ENCODE results near the gene CCDC150.
A peak's percentile ranks its signal among the peaks of the same experiment; 100 is the strongest.
"Not testable (repeated sequence)": the region's sequence is repeated elsewhere in the genome, so short reads cannot be mapped to it uniquely, and the experiment has no call there.

The CCDC150 gene

DNA sequence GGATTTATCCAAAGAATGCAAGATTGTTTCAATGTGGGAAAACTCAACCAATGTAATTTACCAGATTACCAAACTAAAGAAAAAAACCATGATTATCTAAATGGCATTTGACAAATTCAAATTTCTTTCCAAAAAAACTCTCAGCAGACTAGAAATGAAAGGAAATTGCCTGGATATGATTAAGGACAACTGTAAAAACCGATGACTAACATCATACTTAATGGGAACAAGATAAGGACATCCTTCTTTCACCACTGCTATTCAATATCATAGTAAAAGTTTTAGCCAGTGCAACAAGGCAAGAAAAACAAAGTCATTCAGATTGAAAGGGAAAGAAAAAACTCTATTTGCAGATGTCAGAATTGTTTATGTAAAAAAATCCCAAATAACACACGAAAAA lies 4.4 kb upstream of the CCDC150 start:
- DNase-seq: no peak

DNA sequence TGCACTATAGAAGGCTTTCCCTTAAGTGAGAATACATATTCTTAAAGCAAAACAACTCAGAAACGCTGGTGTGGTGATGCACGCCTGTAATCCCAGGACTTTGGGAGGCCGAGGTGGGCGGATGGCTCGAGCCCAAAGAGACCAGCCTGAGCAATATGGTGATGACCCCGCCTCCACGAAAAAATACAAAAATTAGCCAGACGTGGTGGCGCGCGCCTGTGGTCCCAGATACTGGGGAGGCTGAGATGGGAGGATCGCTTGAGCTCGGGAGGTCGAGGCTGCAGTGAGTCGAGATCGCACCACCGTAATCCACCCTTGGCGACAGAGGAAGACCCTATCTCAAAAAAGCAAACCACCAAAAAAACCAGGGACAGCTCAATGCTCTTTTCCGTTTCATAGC lies 750 bp upstream of the CCDC150 start:
- DNase-seq: peak in 1 of 14 donors; percentile 8

GRCh38 chr2:196640031-196640548 lies 575 bp downstream of the CCDC150 start:
- DNase-seq: no peak

- DNase-seq: no peak
These were observed 9.7 kb downstream of the CCDC150 start for GRCh38 chr2:196649202-196649601.

GRCh38 chr2:196651387-196652094 lies 12.0 kb downstream of the CCDC150 start:
- no peak for DNase-seq

DNA sequence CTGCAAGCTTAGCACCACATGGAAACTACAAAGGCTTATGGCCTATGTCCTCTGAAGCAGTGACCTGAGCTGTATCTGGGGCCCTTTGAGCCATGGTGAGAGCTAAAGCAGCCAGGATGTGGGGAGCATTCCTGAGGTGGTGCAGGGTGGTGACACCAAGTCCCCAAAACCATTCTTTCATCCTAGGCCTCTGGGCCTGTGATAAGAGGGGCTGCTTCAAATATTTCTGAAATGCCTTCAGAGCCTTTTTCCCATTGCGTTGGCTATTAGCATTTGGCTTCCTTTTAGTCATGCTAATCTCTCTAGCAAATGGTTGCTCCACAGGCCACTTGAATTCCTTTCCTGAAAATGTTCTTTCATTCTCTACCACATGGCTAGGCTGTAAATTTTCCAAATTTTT lies 13.4 kb downstream of the CCDC150 start:
- DNase-seq: no peak

- no peak for DNase-seq
These were observed 14.3 kb downstream of the CCDC150 start for GRCh38 chr2:196653843-196654242.

DNA sequence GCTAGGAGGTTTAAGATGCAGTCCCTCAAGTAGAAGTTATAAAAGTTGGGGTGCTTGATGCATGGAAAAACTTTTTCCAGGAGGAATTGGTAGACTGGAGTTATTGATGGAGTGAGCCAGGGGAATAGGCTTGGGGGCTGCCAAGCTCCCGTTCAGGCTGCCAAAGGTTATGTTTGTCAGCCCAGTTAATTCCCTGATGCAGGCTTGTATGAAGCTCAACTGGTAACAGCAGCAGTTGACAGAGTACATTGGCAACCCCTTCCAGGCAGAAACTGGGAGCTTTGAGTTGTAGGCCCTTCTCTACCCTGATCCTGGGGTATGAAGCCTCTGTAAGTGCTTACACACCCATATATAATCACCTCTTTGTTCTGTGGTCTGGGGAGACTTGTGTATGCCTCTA lies 16.2 kb downstream of the CCDC150 start:
- DNase-seq: no peak

GRCh38 chr2:196657333-196657732 lies 17.8 kb downstream of the CCDC150 start:
- no peak for DNase-seq

DNA sequence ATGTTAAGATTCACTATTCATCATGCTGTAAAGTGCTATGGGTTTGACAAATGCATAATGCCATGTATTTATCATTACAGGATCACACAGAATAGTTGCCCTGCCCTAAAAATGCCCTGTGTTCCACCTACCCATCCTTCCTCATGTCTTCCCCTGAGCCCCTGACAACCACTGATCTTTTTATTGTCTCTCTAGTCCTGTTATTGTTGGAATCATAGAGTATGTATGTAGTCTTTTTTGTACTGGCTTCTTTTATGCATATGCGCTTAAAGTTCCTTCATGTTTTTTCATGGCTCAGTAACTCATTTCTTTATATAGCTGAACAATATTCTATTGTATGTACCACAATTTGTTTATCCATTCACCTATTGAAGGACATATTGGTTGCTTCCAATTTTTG lies 20.3 kb downstream of the CCDC150 start:
- no peak for DNase-seq

DNA sequence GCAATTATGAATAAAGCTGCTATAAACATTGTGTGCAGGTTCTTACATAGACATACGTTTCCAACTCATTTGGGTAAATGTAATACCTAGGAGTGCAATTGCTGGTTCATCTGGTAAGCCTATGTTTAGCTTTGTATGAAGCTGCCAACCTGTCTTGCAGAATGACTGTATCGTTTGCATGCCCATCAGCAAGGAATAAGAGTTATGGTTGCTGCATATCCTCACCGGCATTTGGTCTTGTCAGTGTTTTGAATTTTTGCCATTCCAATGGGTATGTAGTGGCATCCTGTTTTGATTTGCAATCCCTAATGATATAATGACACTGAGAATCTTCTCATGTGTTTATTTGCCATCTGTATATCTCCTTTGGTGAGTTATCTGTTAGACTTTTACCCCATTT lies 20.7 kb downstream of the CCDC150 start:
- no peak for DNase-seq

- DNase-seq: no peak
These were observed 30.8 kb downstream of the CCDC150 start for GRCh38 chr2:196670342-196670741.

DNA sequence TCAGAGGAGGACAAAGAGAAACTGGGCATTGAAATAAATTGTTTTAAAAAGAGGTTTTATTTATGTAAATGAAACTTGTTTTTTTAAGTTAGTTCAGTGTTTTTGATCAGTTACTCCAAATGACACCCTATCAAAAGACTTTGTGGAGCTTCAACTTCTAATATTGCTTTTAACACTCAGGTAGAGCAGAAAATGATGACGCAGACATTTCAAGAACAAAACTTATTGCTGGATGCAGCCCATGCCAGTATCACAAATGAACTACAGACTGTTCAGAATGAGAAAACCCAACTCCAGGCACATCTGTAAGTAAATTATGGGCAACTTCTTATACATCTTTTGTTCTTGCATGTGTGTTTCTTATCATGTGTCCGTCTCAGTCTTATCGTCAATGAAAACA lies 36.4 kb downstream of the CCDC150 start:
- DNase-seq: no peak

GRCh38 chr2:196677404-196677803 lies 37.9 kb downstream of the CCDC150 start:
- no peak for DNase-seq

DNA sequence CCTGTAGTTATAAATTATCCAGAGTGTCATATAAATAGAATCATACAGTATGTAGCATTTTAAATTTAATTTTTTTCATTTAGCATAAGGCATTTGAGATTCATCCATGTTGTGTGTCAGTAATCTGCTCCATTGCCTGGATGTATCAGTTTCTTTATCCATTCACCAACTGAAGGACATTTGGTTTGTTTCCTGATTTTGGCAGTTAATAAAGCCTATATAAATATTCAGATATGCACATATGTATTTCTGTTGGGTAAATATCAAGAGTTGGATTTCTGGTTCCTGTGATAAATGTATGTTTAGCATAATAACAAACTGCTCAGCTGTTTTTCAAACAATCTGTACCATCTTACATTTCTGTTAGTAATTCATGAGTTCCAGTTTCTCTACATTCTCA lies 39.9 kb downstream of the CCDC150 start:
- DNase-seq: no peak

- DNase-seq: no peak
These were observed 42.0 kb downstream of the CCDC150 start for GRCh38 chr2:196681510-196681909.

- DNase-seq: no peak
These were observed 46.3 kb downstream of the CCDC150 start for GRCh38 chr2:196685792-196686191.

GRCh38 chr2:196686737-196687136 lies 47.2 kb downstream of the CCDC150 start:
- DNase-seq: not testable (repeated sequence)

GRCh38 chr2:196696423-196697079 lies 57.0 kb downstream of the CCDC150 start:
- no peak for DNase-seq

DNA sequence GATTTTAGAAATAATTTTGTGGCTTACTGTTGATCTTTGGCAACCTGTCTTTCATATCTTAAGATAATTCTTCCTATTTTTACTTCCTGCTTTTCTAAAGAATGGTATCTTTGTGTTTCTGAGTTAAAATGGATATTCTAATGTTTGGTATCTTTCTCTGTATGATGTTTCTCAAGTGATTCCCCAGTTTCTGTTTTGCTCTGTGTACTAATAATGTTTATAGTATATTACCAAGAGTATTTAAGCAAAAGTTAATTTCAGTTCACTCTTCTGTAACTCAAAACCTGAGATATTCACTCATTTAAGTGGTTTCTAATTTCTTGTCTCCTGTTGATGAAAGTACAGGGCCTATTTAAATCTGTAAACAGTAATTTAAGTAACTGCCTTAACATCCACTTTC lies 58.3 kb downstream of the CCDC150 start:
- no peak for DNase-seq

DNA sequence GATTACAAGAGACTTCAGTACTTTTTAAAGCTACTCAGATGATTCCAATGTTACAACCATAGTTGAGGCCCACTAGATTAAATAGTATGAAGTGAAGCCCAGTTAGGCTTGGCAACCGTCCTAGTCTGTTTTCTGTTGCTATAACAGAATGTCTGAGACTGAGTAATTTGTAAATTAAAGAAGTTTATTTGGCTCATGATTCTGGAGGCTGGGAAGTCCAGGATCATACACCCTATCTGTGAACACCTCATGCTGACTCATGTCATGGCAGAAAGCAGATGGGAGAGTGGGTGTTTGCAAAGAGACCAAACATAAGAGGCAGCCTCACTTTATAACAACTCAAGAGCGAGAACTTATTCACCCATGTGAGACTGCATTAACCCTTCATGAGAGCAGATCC lies 63.1 kb downstream of the CCDC150 start:
- DNase-seq: no peak

GRCh38 chr2:196703695-196704094 lies 64.2 kb downstream of the CCDC150 start:
- DNase-seq: no peak

GRCh38 chr2:196710056-196710455 lies 70.5 kb downstream of the CCDC150 start:
- not testable (repeated sequence) for DNase-seq

GRCh38 chr2:196711625-196712024 lies 72.1 kb downstream of the CCDC150 start:
- DNase-seq: no peak

All from C1 segment of cervical spinal cord (tissue), 14 donors.